Endothelial cell of umbilical vein (primary cell): Measurements from ENCODE around the gene SYNJ1. TPM values are rescaled to one million over a fixed set of nuclear protein-coding genes. Genes with fewer than 3 reads are reported as not detected.

Experiments
- BruUV-seq: library from RNA; stranded (reverse); fragments of 400-500 nt; replicated peaks from 2 replicates; lab custom pipeline; 2021; lab: Mats Ljungman, UMichigan
- CTCF ChIA-PET: fragments of 300-600, 350-600 bp; sonication (Branson Sonifier 250); formaldehyde crosslinking; loops from one replicate; lab custom pipeline; 2021; ENCODE audit warnings: antibody characterized with exemption, inconsistent platforms; lab: Charles Lee
- POLR2A ChIA-PET: fragments of 300-600, 350-600 bp; sonication (Branson Sonifier 250); formaldehyde crosslinking; loops from one replicate; lab custom pipeline; 2021; ENCODE audit warnings: antibody characterized with exemption, inconsistent platforms; lab: Charles Lee
- DNase-seq: peaks from one replicate; pipeline ENCODE4 v3.0.0-alpha.2; 2011; ENCODE audit warnings: low read depth, low spot score
- FAIRE-seq: peaks from 2 replicates; lab custom pipeline; 2011; peaks lifted over from hg19 to GRCh38; lab: Jason Lieb, UNC
- H2AFZ ChIP-seq: 2 replicates; pipeline ENCODE4 v1.6.0; 2012; ENCODE audit warnings: low read depth, low read length, control low read depth, inconsistent platforms
- H3K27ac ChIP-seq: 2 replicates; pipeline ENCODE4 v1.5.1; 2011; ENCODE audit warnings: low read depth, mild to moderate bottlenecking, control low read depth, low read length, moderate library complexity; ENCODE audit not compliant: insufficient read depth
- H3K27me3 ChIP-seq, 2 experiments: 2 replicates each; pipeline versions ENCODE4 v1.6.0 to v1.6.1; 2011; ENCODE audit warnings: low read length in 2 of 2, mixed read lengths in 1 of 2; ENCODE audit not compliant: control insufficient read depth in 2 of 2, insufficient read depth in 2 of 2
- H3K36me3 ChIP-seq, 2 experiments: 2 replicates in 1 of 2; 3 replicates in 1 of 2; pipeline ENCODE4 v1.5.1; 2011; ENCODE audit warnings: low read length in 2 of 2, mild to moderate bottlenecking in 1 of 2, moderate library complexity in 1 of 2; ENCODE audit not compliant: control insufficient read depth in 2 of 2, insufficient read depth in 2 of 2; ENCODE audit errors: extremely low read depth in 1 of 2
- H3K4me1 ChIP-seq: 3 replicates; pipeline ENCODE4 v1.5.1; 2011; ENCODE audit warnings: mild to moderate bottlenecking, low read length; ENCODE audit not compliant: control insufficient read depth, insufficient read depth; ENCODE audit errors: extremely low read depth
- H3K4me2 ChIP-seq: 2 replicates; pipeline ENCODE4 v1.6.1; 2011; ENCODE audit warnings: low read length, control low read depth, mixed read lengths; ENCODE audit not compliant: insufficient read depth
- H3K4me3 ChIP-seq, 3 experiments: fragments of 200-600 bp in 1 of 3; sonication (generic), shearing (Covaris generic) in 1 of 3; replicated peaks in 1 of 3; 2 replicates each; pipeline ENCODE4 v1.5.1; 2011 to 2016; ENCODE audit warnings: control low read depth in 3 of 3, low read length in 3 of 3, mild to moderate bottlenecking in 2 of 3, inconsistent platforms in 1 of 3, low read depth in 1 of 3, moderate library complexity in 1 of 3; ENCODE audit not compliant: insufficient read depth in 1 of 3
- H3K79me2 ChIP-seq: 2 replicates; pipeline ENCODE4 v1.6.0; 2012; ENCODE audit warnings: low read length, inconsistent platforms; ENCODE audit not compliant: control insufficient read depth, insufficient read depth
- H3K9ac ChIP-seq: replicated peaks from 2 replicates; pipeline ENCODE3; 2011; ENCODE audit warnings: low read length, control low read depth; ENCODE audit not compliant: insufficient read depth; ENCODE audit errors: extremely low read depth
- H3K9me1 ChIP-seq: replicated peaks from 3 replicates; pipeline ENCODE4 v1.6.0; 2011; ENCODE audit warnings: mild to moderate bottlenecking, low read length; ENCODE audit not compliant: control insufficient read depth, insufficient read depth; ENCODE audit errors: extremely low read depth
- H3K9me3 ChIP-seq: replicated peaks from 2 replicates; pipeline ENCODE4 v1.5.1; 2012; ENCODE audit warnings: low read length, inconsistent platforms; ENCODE audit not compliant: control insufficient read depth, insufficient read depth
- H4K20me1 ChIP-seq: replicated peaks from 2 replicates; pipeline ENCODE3; 2011; ENCODE audit warnings: mild to moderate bottlenecking, low read length; ENCODE audit not compliant: control insufficient read depth, insufficient read depth; ENCODE audit errors: extremely low read depth
- CTCF ChIP-seq, 2 donors: IDR thresholded peaks; 1 replicate in 1 of 2; 2 replicates in 1 of 2; pipeline ENCODE4 v1.5.1; 2011; ENCODE audit warnings: low read length in 2 of 2, mild to moderate bottlenecking in 2 of 2, moderate library complexity in 2 of 2, control low read depth in 1 of 2, inconsistent platforms in 1 of 2, low read depth in 1 of 2; ENCODE audit not compliant: insufficient read depth in 1 of 2; ENCODE audit errors: extremely low read depth in 1 of 2
- EZH2 ChIP-seq: IDR thresholded peaks from 2 replicates; pipeline ENCODE4 v1.6.1; 2012; ENCODE audit warnings: borderline replicate concordance, low read depth, mild to moderate bottlenecking, moderate library complexity, low read length, inconsistent platforms; ENCODE audit not compliant: severe bottlenecking
- FOS ChIP-seq: IDR thresholded peaks from 2 replicates; pipeline ENCODE4 v1.6.1; 2011; ENCODE audit warnings: mild to moderate bottlenecking, low read length, moderate library complexity, borderline replicate concordance; ENCODE audit not compliant: insufficient read depth
- GATA2 ChIP-seq: IDR thresholded peaks from 2 replicates; pipeline ENCODE4 v1.7.0; 2011; ENCODE audit warnings: low read depth, mild to moderate bottlenecking, moderate library complexity, mixed read lengths, low read length; ENCODE audit not compliant: insufficient read length, insufficient read depth
- JUN ChIP-seq: IDR thresholded peaks from 2 replicates; pipeline ENCODE4 v1.6.1; 2011; ENCODE audit warnings: borderline replicate concordance, low read depth; ENCODE audit not compliant: insufficient read length, insufficient read depth
- MAX ChIP-seq: IDR thresholded peaks from 2 replicates; pipeline ENCODE4 v1.6.1; 2011; ENCODE audit not compliant: insufficient read depth, insufficient read length
- MYC ChIP-seq: IDR thresholded peaks from one replicate; pipeline ENCODE4 v1.6.1; 2011; ENCODE audit warnings: mild to moderate bottlenecking, low read depth, low read length
- POLR2A ChIP-seq: IDR thresholded peaks from 2 replicates; pipeline ENCODE4 v1.6.1; 2012; ENCODE audit warnings: low read depth, mild to moderate bottlenecking, control low read depth, low read length
- POLR2AphosphoS5 ChIP-seq: IDR thresholded peaks from 2 replicates; pipeline ENCODE4 v1.6.1; 2012; ENCODE audit warnings: low read depth, mild to moderate bottlenecking, control low read depth, low read length, moderate library complexity; ENCODE audit not compliant: insufficient read depth
- dilution Hi-C: fragments of 300-500 bp; cut with MboI; formaldehyde crosslinking; loops from one replicate; pipeline ENCODE4 v1.15.0; 2019; ENCODE audit warnings: low sequenced_read_pairs; ENCODE audit not compliant: extremely low pct_ligation_motif_present
- intact Hi-C: fragments of 100-400 bp; cut with micrococcal nuclease; formaldehyde crosslinking; loops from one replicate; pipeline ENCODE4 v1.10.0; 2022
- polyA plus RNA-seq, 4 experiments: library from polyadenylated mRNA; depleted of rRNA in 3 of 4; stranded (reverse) in 3 of 4; unstranded in 1 of 4; fragments of >200 nt; gene quantifications; 2 replicates each; pipeline versions ENCODE4 v1.2.1 to v1.2.3, GENCODE V29; 2011 to 2012; ENCODE audit warnings: missing spikeins in 1 of 4
- total RNA-seq: library from RNA; stranded (reverse); gene quantifications from 2 replicates; pipeline ENCODE4 v1.2.3, GENCODE V29; 2021

Gene SYNJ1
- total and polyA plus RNA-seq, 2 donors (not counting 3 experiments of a cell fraction or from before 2014, with no cell fraction given) = 5.9 to 17.0 TPM

GRCh38 chr21:32733356-32733755 lies 5.5 kb upstream of the SYNJ1 start:
- Histone ChIP-seq H3K9me1 (no peaks in the 10 kb centered on the region), H3K27me3 (no peaks in the 10 kb centered on the region), H3K4me3 (no peak overlapping the region), H3K79me2 (no peaks in the 10 kb centered on the region), H3K36me3 (peaks cover 2 to 3% of the 10 kb centered on the region in 2 experiments), H3K27ac (no peak overlapping the region), H3K9me3 (no peaks in the 10 kb centered on the region), H3K4me1 (peaks cover 4% of the 10 kb centered on the region), H3K9ac (no peak overlapping the region), H3K4me2 (no peak overlapping the region), H2AFZ (no peak overlapping the region), H4K20me1 (no peaks in the 10 kb centered on the region)
- dilution Hi-C loops (no loop called here), intact Hi-C loops (no loop called here)
- FAIRE-seq (no peak), DNase-seq (no peak)
- TF ChIP-seq MYC (no peak), JUN (no peak), FOS (no peak), EZH2 (no peak), POLR2A (no peak), MAX (no peak), POLR2AphosphoS5 (no peak), GATA2 (no peak), CTCF (IDR thresholded peaks at IDR 0.05; ENCODE audit: extremely low read depth in 1 of 2, insufficient read depth in 1 of 2, low read depth in 1 of 2, low read length in 2 of 2) (no peak)
- CTCF ChIA-PET = interaction anchor here (0.7 kb wide), 1 partner anchor 56 kb away, joined by 3 read pairs; no protein-coding TSS in a partner anchor
- BruUV-seq = no TSS peak
- POLR2A ChIA-PET = no interaction called here
